Measurements from ENCODE around the gene GLT1D1.
A peak's percentile ranks its signal among the peaks of the same experiment; 100 is the strongest.

Gene GLT1D1

DNA sequence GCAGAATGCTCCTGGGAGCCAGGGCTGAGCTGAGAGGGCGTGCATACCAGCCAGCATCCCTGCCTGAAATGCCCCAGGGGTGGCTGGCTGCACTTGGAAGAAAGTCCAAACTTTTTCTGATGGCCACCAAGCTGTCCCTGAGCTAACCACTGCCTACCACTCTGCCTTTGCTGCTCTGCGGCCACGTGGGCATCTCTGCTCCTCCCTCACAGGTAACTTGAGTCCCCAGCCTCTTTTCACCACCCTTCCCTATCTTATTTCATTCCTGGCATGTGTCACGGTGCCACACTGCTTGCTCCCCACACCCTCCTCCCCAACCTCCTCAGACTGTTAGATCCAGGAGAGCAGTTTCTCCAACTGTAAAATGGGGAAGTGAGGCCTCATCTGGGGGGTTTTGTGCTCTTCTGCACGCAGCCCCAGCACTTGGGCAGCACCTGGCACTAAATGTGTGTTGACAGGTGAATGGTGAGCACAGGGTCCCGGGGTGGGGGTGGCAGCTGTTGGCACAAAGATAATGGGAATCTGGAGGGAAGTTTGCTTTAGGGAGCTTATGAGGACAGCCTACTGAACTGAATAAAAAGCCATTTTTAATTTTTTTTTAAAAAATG lies 113.0 kb downstream of the GLT1D1 start:
- DNase-seq (ENCODE audit: low spot score) = no peak

DNA sequence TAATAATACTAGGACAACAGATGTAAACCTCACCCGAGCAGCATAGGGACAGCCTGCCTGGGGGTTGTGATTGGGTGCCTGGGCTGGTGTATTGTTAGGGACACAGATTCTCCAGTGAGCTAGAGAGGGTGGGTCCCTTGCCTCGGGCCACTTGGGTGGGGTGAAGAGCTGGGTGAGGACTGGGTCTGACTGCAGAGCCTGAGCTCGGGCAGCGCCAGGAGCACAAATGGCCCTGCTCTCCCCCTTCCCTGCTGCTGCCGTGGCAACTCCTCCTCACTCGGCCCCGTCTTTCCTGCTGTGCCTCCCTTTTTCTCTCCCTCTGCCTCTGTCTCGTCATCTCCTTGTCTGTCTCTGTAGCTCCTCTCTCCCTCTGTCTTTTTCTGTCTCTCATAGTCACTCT lies 115.4 kb downstream of the GLT1D1 start:
- DNase-seq (ENCODE audit: low spot score) = no peak

DNA sequence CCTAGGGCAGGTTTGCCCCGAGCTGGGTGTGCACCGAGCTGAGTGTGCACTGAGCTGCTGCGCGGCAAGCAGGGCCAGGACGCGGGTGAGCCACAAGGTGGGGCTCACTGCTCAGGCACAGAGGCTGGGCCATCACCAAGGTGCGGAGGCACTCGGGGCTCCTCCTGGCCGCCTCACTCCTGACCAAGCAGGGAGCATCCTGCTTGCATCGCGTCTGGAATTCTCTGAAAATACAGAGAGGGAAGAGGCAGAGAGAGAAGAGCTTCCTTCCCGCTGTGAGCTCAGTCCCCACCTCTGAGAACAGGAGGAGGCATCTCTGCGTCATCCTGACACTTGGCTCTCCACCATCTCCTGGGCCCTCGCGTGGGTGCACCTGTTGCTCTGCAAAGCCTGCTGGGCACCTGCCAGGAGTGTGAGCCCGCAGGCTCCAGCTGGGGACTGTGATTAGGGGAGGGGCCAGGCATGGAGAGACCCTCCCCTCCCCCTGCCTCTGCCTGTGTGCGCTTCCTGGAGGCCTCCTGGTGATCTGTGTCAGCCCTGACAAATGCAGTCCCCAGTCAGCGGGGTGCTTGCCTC lies 116.3 kb downstream of the GLT1D1 start:
- DNase-seq (ENCODE audit: low spot score) = peak; percentile 43

DNA sequence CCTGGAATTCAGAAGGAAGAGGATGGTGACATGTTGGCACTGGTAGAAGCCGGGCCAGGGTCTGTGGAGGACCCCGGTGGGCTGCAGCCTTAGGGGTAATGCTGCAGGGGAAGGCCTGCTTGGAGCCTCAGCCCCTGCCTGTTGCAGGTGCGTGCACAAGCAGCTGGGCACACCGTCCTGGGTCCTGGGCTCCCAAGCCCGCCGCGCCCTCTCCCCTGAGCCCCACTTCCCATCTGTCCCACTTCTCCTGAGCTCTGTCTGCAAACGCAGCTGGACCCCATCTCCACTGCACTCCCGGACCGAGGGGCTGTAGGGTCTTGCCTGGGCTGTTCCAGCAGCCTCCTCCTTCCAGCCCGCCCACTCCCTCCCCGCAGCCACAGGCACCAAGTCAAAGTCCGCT lies 116.8 kb downstream of the GLT1D1 start:
- DNase-seq (ENCODE audit: low spot score) = no peak

DNA sequence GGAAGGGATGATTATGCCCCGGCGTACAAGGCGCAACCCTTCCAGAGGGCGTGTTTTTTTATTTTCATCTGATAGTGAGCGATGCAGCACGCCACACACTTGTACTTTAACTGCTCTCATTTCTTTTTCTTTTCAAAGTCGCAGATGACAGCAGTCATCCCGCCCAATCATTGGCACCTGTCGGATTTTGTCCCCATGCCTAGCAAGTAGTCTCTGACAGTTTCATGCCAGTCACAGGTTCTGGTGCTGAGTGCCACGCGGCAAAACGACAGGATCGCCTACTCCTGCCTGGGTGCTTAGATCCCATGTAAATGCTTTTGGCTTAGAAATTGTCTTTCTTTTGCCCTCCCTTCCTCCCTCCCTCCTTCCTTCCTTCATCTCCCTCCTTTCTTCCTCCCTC lies 117.7 kb downstream of the GLT1D1 start:
- DNase-seq (ENCODE audit: low spot score) = no peak

DNA sequence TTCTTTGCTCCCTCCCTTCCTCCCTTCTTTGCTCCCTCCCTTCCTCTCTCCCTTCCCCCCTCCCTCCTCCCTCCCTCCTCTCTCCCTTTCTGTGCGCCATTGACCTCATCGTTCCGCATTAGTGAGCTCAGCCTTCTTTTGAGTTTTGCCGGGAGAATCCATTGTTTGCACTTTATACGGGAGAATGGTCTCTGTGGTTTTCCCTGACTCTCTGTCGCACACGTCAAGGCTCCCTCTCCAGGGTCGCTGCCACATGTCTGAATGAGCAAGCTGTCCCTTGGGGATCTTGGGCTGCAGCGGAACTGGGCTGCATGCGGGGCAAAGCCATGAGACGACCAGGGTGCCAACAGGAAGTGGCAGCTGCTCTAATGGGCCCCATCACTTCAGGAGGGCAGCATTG lies 118.5 kb downstream of the GLT1D1 start:
- no peak for DNase-seq (ENCODE audit: low spot score)

DNA sequence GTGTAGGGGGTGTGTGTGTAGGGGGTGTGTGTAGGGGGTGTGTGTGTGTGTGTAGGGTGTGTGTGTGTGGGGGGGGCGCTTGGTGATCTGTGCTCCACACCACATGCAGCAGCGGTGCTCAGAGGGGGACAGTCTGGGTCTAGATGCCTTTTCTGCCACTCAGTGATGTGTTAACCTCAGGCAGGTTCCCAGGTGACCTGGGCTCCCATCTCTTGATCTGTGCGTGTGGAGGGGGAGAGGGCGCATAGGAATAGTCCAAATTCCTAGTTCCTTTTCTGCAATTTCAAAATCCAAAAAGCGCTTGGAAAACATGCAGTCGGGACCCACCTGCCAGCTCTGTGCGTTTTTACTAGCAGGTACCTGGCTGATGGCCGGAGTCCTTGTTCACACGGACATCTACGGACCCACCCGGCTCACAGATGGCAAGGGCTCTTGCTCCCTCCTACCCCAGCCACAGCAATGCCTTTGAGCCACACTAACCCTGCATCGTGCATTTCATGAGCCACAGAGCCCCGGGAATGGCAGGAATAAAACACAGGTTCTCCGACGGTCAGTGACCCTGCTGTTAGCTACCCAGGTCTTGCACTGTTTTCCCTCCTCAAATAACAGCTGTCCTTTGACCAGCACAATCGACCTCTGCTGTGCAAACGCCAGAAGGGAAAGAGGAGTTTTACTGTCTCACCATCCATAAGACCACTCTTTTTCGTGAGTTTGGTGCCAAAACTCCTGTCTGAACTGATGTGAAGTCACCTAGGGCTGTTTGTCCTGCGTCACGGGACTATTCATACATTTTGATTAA lies 120.8 kb downstream of the GLT1D1 start:
- DNase-seq (ENCODE audit: low spot score) = no peak

DNA sequence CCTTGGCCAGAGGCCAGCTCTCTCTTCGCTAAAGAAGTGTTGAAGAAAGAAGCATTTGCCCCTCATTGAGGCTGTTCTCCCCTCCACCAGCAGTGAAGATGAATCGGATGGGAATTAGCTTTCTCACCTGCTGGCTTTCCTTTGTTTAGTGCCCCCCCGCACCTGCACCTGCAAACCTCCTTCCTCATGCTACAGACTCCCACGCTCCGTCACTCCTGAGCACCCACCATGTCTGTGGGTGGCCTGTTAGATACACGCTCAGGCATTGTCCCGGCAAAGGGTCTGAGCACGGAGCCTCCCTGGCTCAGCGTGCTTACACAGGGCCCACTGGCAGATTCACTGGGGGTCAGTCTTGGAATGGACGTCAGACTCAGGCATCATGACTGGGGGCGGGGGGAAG lies 121.6 kb downstream of the GLT1D1 start:
- no peak for DNase-seq (ENCODE audit: low spot score)

DNA sequence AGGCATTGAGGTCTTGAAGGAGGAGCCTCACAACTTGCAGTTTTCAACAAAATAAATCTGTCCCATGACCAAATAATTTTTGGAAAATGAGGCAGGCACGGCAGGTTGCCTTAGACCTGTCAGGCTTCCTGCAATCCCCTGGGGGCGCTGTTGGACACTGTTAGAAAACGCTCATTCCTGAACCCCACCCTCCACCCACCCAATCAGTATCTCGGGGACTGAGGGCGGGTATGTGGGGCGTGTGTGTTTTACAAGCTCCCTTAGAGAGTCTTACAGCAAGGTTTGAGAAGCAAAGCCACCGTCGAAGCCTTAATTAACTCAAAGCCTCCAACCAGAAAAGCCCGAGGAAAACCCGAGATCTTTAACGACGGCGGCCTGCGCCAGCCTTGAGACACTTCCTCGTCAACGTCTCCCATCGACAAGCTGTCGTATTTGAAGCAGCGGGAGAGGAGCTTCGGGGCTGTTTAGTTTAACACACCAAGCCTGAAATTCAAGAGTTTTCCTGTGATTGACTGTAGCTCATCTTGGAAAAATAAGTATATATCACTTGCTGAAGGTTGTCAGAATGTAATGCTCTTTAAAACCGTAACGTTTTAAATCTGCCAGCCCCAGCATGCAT lies 123.0 kb downstream of the GLT1D1 start:
- no peak for DNase-seq (ENCODE audit: low spot score)

DNA sequence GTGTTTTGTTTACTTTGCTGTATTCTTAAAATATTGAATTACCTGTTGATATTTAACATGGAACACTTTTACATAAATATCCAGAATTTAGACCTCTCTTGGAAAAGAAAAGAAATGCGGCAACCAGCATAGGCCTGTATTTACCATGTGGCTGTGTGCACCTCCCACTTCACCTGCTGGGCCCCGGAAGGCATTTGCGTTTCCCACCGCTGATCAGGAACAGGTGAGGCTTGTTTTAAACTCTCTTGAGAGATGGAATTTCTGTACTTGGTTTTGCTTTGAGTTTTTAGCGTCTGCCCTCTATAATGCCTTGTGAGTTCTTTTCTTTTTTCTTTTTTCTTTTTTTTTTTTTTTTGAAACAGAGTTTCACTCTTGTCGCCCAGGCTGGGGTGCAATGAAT lies 124.2 kb downstream of the GLT1D1 start:
- DNase-seq (ENCODE audit: low spot score) = no peak

DNA sequence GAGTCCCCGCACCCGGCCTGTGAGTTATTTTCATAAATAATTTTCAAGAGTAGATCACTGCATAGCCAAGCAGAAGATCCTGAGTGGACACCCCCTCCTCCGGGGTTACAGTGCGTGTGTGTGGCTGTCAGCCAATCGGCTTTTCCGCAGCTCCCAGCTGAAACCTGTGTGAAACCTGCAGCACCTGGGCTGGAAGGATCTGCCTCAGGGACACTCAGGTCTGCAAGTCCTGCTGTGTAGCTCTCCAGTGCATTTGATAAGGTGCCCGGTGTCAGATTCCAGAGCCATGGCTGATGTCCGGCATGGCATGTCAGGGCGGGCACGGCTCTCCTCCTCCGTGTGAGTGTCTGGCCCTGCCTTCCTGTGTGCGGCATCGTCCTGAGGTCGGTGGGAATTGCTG lies 124.8 kb downstream of the GLT1D1 start:
- DNase-seq (ENCODE audit: low spot score) = no peak

DNA sequence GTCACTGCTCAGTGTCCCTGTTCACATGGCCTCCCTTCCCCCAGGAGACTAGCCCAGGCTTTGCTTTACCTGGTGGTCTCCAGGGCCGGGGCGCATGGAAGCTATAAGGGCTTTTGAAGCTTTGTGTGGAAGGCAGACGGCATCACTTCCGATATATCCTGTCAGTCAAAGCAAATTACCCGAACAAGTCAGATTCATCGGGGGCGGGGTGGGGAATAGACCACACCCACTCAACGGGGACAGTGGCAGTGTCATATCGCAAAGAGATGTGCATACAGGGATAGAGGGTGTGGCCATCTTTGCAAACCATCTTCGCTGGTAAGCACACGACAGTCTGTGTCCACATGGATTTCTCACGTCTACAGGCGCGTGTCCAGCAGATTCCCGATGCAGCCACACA lies 127.3 kb downstream of the GLT1D1 start:
- no peak for DNase-seq (ENCODE audit: low spot score)

DNA sequence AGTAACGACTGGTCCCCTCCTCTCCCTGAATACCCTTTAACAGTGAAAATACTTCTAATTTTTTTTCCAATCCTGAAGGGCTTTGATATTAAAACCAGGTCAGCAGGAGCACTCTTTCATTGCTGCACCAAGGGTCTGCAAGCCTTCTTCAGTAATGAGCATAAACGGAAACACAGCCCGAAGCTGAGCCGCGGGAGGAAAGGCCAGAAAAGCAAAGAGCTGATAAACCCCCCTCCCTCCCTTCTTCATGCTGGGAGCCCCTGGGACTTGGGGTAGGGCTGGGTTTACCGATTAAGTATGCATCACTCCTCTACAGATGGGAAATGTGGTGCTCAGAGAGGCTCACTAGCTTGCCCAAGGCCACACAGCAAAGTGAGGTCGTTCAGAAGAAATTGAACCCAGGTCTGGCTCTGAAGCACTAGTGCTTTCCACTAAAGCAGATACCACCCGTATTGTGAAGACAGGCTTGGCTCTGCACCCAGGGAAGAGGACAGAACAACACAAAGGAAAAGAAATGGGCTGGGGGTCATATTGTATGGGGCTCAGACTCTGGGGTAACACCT lies 128.8 kb downstream of the GLT1D1 start:
- DNase-seq (ENCODE audit: low spot score) = no peak

DNA sequence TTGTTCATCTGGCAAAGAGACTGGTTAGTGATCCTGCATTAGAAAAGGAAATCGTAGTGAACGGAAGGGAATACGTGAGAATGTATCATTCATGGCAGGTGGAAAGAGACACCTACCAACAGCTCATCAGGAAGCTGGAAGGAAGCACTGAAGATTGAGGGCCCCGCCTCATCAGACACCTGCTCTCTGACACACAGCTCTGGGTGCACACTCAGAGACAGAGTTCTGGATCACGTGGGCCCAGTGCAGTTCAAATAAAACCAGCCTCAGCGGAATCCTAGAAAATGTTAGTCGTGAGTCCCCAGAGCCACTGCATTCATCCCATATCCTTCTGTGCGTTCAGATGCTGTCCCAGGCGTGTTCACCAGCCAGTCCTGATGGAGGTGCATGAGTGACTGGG lies 129.7 kb downstream of the GLT1D1 start:
- DNase-seq (ENCODE audit: low spot score) = no peak

DNA sequence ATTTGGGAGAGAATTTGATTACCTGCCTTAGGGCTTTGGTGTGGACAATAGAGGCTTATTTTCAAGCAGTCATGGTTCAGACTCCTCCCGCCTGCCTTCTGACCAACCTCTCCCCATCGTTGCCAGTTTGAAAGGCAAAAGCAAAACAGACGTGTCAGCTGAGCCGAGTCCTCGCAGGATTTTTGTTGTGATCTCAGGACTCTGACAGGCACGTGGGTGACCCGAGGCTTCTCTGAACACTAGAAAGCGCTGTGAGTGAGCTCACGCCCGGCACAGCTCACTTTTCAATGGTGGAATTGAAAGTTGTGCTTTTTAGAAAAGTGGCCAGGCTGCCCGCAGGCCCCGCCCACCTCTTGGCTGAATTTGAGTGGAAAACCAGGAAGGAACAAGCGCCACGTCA lies 130.1 kb downstream of the GLT1D1 start:
- no peak for DNase-seq (ENCODE audit: low spot score)

DNA sequence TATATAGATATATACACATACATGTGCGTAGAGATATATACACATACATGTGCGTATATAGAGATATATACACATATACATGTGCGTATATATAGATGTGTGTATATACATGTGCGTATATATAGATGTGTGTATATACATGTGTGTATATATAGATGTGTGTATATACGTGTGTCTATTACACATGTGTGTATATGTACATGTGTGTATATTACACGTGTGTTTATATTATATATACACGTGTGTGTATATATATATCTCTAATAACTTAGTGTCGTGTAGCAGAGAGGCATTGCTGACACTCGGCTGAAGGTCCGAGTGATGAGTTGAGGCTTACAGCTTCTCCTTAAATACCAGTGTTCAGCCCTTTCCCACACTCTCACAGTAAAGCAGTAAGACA lies 133.7 kb downstream of the GLT1D1 start:
- no peak for DNase-seq (ENCODE audit: low spot score)

DNA sequence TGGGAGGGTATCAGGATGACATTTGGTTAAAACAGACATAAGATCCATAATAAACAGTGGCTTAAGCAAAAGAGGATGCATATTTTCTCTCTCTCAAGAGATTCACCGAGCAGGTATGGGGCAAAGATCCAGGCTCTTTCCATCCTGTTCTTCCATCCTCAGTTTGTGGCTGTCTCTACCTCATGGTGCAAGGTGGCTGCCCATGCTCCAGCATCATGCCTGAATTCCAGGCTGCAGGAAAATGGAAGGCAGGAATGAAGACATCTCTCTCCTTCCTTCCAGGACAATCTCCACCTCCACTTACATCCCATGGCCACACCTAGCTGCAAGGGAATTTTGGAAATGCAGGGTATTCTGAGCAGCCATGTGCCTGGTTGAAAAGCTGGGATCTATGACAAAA lies 136.0 kb downstream of the GLT1D1 start:
- DNase-seq (ENCODE audit: low spot score) = no peak

DNA sequence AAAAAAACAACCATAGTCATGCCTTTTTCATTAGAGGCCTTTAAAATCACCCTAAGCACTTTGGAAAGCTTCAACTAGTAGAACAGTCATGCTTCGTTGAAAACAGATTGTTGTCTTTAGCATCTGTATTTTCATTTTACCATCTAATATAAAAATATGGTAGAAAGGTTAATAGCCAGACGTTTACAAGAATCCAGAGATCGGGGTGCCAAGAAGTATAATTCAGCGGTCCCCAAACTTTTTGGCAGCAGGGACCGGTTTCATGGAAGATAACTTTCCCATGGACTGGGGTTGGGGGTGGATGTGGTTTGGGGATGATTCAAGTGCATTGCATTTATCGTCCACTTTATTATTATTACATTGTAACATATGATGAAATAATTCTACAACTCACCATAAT lies 138.4 kb downstream of the GLT1D1 start:
- no peak for DNase-seq (ENCODE audit: low spot score)

DNA sequence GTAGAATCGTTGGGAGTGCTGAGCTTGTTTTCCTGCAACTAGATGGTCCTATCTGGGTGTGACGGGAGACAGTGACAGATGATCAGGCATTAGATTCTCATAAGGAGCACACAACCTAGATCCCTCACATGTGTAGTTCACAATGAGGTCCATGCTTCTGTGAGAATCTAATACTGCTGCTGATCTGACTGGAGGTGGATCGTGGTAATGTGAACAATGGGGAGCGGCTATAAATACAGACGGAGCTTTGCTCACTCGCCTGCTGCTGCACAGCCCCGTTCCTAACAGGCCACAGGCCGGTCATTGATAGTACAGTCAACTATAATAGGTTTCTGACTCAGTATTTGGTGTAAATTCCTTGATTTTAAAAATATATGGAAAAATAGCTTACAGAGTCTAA lies 138.8 kb downstream of the GLT1D1 start:
- no peak for DNase-seq (ENCODE audit: low spot score)

DNA sequence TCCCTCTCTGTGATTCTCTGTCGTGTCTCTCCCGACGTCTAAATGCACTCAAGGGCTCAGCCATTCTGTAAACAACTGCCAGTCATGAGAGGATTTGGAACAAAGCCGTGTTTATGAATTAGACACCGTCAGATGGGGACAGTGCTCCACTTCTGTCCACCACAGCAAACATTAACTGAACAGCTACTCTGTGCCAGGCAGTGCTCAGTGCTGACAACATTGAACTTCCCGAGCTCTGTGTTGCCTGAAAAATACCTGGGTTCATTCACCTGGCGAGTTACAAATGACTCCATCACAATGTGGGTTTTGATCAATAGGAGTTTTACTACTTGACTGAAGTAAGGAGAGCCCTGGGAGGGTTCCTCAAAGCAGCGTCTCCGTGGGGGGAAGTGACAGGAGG lies 139.3 kb downstream of the GLT1D1 start:
- DNase-seq (ENCODE audit: low spot score) = no peak

DNA sequence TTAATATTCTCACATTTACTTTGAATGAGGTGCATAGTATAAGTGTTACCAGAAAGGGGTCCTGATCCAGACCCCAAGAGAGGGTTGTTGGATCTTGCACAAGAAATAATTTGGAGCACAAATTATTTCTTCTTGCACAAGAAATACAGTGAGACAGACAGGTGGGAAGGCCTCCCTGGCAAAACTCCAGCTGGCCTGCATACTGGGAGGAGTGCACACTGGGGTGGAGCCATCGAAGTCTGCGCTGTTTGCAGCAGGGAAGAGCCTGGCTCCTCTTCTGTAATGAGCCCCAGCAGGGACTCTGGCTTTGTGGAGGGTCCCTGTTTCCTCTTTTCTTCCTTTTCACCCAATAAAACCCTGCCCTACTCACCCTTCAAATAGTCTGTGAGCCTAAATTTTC lies 141.6 kb downstream of the GLT1D1 start:
- no peak for DNase-seq (ENCODE audit: low spot score)

DNA sequence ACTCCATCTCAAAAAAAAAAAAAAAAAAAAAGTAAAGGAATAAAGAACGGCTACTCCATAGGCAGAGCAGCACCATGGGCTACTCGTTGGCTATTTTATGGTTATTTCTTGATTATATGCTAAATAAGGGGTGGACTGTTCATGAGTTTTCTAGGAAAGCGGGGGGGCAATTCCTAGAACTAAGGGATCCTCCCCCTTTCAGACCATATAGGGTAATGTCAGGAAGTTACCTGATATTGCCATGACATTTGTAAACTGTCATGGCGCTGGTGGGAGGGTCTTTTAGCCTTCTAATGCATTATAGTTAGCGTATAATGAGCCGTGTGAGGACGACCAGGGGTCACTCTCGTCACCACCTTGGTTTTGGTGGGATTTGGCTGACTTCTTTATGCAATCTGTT lies 142.3 kb downstream of the GLT1D1 start:
- DNase-seq (ENCODE audit: low spot score) = no peak

DNA sequence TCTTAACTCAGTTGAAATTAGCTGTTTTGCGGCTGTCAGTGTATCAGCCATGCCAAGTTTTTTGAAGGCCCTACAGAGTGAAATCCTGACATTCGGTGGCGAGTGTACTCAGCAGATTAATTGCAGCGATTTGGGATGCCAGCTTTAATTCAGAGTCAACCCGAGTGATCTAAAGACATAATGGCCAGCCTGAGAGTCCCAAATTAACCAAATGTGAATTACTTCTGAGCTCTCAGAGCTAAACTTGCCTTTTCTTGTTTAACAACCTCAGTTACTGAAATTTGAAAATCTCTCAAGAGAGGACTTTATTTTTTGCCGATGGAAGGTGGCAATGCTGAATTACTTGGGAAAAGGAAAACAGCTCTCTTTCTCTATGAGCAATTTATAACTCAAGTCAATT lies 148.5 kb downstream of the GLT1D1 start:
- DNase-seq (ENCODE audit: low spot score) = no peak
